ENCODE measurements around the gene FHIP2A.
"Not testable (repeated sequence)": the region's sequence is repeated elsewhere in the genome, so short reads cannot be mapped to it uniquely, and the experiment has no call there.

The FHIP2A gene, protein sequence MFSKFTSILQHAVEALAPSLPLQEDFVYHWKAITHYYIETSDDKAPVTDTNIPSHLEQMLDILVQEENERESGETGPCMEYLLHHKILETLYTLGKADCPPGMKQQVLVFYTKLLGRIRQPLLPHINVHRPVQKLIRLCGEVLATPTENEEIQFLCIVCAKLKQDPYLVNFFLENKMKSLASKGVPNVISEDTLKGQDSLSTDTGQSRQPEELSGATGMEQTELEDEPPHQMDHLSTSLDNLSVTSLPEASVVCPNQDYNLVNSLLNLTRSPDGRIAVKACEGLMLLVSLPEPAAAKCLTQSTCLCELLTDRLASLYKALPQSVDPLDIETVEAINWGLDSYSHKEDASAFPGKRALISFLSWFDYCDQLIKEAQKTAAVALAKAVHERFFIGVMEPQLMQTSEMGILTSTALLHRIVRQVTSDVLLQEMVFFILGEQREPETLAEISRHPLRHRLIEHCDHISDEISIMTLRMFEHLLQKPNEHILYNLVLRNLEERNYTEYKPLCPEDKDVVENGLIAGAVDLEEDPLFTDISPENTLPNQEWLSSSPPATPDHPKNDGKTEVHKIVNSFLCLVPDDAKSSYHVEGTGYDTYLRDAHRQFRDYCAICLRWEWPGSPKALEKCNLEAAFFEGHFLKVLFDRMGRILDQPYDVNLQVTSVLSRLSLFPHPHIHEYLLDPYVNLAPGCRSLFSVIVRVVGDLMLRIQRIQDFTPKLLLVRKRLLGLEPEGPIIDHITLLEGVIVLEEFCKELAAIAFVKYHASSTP

DNA sequence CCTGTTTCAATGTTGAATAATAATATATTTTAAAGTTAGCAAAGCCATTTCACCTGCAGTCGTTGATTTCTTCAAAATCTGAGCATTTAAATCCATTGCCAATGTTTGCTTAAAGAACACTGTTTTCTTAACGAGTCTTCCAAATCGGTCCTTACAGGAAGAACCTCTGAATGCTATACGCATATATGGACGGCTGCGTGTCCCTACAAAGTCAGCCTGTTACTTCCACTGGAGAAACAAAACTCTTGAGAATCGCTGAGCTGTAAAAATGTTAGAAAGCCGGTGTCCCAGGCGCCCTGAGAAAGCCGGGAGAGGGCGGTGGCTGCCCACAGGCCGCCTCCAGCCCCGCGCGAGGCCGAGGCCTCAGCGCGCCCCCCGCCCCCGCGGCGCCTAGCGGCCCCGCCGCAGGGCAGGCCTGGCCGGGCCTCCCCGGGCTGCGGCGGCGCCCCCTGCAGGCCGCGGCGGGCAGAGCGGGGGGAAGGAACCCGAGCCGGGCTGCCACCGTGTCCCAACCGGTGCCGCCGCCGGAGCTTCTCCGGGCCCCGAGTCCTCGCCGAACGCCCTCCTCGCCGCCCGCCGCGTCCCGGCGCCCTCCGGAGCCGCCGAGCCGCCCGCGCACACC, at the start of gene FHIP2A:
Gene FHIP2A, plus strand, starts transcription at position 488 of the 622 bp plus-strand sequence. CDS start 299 bp downstream, outside the sequence.
- ATAC-seq: peak; percentile 88
- Mint-ChIP-seq H3K4me1 (peaks cover 26% of the 10 kb centered on the region), H3K36me3 (peaks cover 12% of the 10 kb centered on the region), H3K9me3 (no peaks in the 10 kb centered on the region), H3K27ac (peak within 1 kb of the TSS; percentile 97), H3K4me3 (peak within 1 kb of the TSS; percentile 87)
- peak; percentile 93 to 95 for DNase-seq (ENCODE audit: low spot score in 2 of 2)

DNA sequence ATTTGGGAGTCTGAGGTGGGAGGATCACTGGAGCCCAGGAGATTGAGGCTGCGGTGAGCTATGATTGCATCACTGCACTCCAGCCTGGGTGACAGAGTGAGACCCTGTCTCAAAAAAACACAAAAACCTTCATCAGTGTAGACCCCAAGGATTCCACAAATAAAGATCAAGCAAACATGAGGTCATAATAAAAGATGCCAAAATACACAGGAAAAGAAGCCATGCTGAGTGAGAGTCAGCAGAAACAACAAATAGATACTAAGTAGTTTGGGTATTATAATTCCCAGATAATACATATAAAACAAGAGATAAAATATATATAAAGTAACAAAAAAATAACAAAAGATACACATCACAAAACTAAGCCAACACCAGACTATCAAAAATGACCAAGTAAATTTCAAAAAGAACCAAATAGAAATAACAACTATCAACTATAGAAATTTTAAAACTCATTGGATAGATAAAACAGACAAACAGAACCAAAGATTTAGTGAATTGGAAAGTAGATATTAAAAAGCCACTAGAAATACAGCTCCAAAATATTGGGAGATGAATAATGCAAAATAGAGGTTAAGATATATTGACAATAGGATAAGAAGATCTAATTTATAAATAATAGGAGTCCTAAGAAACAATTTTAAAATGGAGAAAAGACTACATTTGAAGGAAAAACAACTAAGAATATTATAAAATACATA, 48.9 kb upstream of the FHIP2A start:
- no peak overlapping the region for H3K27ac Mint-ChIP-seq
- peaks cover 5% of the 10 kb centered on the region for H3K4me1 Mint-ChIP-seq
- DNase-seq (ENCODE audit: low spot score in 2 of 2) (no peak), ATAC-seq (no peak)
- no peaks in the 10 kb centered on the region for H3K36me3 Mint-ChIP-seq
- no peak overlapping the region for H3K4me3 Mint-ChIP-seq
- no peaks in the 10 kb centered on the region for H3K9me3 Mint-ChIP-seq

DNA sequence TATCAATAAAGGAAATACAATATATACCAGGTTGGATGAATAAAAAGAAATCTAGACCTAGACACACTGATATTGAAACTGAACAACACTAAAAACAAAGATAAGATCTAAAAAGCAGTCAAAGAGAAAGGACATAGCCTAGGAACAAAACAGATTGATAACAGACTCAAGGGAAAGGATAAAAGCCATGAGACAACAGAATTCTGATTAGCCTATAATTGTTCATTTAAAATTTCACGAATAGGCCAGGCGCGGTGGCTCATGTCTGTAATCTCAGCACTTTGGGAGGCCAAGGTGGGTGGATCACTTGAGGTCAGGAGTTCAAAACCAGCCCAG, 48.4 kb upstream of the FHIP2A start:
- H3K27ac Mint-ChIP-seq: no peak overlapping the region
- DNase-seq (ENCODE audit: low spot score in 2 of 2): no peak

DNA sequence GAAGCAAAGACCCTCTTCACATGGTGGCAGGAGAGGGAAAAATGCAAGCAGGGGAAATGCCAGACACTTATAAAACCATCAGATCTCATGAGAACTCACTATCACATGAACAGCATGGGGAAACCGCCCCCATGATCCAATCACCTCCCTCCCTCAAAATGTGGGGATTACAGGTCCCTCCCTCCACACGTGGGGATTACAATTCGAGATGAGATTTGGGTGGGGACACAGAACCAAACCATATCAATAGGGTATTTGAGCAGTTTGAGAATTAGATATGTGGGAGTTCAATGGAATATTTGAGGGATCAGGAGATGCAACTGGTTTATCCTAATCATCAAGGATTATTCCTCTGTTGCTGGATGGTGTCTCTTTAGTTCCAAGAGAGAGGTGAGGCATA, 46.5 kb upstream of the FHIP2A start:
- not testable (repeated sequence) for H3K36me3 Mint-ChIP-seq; H3K9me3 Mint-ChIP-seq; H3K27ac Mint-ChIP-seq; H3K4me3 Mint-ChIP-seq; H3K4me1 Mint-ChIP-seq; DNase-seq (ENCODE audit: low spot score in 2 of 2); ATAC-seq

More for the DNA sequence above, 48.4 kb upstream of the FHIP2A start:
- no peaks in the 10 kb centered on the region for H3K9me3 Mint-ChIP-seq
- no peak overlapping the region for H3K4me3 Mint-ChIP-seq
- peak; percentile 54 for ATAC-seq
- peaks cover 5% of the 10 kb centered on the region for H3K4me1 Mint-ChIP-seq
- H3K36me3 Mint-ChIP-seq: no peaks in the 10 kb centered on the region

DNA sequence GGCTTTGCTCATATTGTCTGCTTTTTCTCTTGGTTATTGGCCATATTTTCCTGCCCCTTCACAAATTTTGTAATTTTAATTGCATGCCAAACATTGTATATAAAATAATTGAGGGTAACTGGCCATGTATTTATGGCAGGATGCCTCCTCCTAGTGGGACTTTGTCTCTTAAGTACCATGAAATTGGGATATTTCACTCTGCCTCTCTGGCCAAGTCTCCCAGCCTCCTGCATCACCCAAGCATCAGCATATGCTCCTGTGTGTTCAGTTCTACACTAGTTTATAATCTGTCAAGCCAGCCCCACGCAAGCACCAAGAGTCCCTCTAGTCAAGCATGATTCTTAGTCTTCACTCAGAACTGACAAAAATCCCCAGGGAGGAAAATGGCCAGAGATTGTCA, 44.2 kb upstream of the FHIP2A start:
- Mint-ChIP-seq H3K9me3 (no peaks in the 10 kb centered on the region), H3K27ac (no peak overlapping the region)
- ATAC-seq: no peak

DNA sequence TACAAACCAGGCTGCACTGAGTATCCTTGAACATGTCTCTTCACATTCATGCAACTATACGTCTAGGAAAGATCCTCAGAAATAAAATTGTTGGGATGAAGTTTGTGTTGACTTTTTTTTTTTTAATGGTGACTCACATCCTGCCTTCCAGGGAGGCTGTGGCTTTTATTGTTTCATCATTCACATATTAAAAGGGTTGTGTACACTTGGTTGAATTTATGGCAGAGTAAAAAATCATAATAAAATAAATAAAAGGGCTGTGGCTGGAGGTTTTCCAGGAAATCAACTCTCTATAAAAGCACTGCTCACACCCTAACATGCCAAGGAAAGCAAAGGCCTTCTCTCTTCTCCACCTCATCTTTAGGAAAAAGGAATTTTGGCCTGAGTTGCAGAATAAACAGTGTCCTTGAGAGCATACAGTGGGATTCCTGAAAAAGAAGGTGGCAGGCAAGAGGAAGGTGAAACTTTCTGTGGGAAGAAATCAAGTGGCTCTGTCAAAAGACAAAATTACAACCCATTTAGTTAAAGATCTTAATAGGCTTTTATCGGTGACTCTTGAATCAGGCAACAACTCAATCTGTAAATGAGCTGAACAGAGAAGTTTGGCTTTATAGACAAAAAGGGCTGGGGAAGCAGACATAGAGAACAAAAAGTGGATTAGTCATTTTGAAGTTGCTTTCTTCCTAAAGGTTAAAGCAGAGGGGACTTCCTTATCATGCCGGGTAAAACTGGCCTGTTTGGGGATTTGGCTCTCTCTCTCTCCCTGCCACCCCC, 41.6 kb upstream of the FHIP2A start:
- Mint-ChIP-seq H3K9me3 (no peaks in the 10 kb centered on the region), H3K4me1 (peaks cover 5% of the 10 kb centered on the region), H3K4me3 (no peak overlapping the region), H3K27ac (no peak overlapping the region), H3K36me3 (no peaks in the 10 kb centered on the region)
- ATAC-seq (no peak), DNase-seq (ENCODE audit: low spot score in 2 of 2) (no peak)

More for the DNA sequence above, 44.2 kb upstream of the FHIP2A start:
- H3K4me3 Mint-ChIP-seq: no peak overlapping the region
- peaks cover 5% of the 10 kb centered on the region for H3K4me1 Mint-ChIP-seq
- no peak for DNase-seq (ENCODE audit: low spot score in 2 of 2)
- H3K36me3 Mint-ChIP-seq: no peaks in the 10 kb centered on the region

DNA sequence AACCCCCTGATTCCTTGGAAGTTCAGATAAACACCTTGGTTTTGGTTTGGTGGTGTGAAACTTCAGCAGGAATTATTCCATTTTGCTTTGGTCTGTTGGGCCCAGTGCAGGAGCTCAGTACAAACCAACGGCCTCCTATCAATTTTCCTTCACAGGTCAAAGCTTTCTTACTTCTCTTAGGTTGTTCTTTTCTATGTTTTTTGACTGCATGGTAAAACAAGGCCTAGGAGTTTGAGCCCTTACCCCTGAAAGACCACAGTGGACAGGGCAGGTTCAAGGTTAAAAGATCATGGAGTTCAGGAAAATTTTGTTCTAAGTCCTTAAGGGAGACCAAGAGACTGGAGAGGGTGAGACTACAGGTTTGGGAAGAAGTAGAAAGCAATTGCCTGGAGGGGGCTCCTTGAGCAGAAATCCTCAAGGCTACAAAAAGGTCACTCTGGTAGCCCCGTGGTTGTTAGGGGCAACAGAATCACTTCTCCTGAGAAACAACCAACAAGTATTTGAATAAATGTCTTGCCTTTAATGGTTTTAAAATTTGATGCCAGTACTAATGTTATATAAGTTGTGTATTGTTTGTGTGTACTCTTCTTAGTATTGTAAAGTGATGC, 40.9 kb upstream of the FHIP2A start:
- Mint-ChIP-seq H3K4me1 (peaks cover 5% of the 10 kb centered on the region), H3K9me3 (no peaks in the 10 kb centered on the region), H3K27ac (no peak overlapping the region), H3K36me3 (no peaks in the 10 kb centered on the region), H3K4me3 (no peak overlapping the region)
- no peak for ATAC-seq
- no peak for DNase-seq (ENCODE audit: low spot score in 2 of 2)

DNA sequence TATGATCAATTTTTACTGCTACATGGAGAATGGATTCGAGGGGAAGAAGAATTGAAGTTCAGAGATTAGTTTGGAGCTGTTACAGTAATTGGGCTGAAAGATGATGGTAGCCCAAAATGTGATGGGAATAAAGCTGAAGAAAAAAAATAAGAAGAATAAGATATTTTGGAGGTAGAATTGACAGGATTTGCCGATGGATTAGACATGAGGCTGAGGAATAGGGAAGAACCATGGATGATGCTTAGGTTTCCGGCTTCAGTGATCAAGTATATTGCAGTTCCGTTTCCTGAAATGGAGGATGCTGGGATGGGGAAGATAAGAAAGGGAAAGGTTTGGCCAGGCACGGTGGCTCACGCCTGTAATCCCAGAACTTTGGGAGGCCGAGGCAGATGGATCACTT, 38.9 kb upstream of the FHIP2A start:
- no peak overlapping the region for H3K4me3 Mint-ChIP-seq
- no peaks in the 10 kb centered on the region for H3K36me3 Mint-ChIP-seq
- H3K27ac Mint-ChIP-seq: no peak overlapping the region
- DNase-seq (ENCODE audit: low spot score in 2 of 2): no peak
- no peaks in the 10 kb centered on the region for H3K9me3 Mint-ChIP-seq
- H3K4me1 Mint-ChIP-seq: peaks cover 5% of the 10 kb centered on the region
- ATAC-seq: no peak

DNA sequence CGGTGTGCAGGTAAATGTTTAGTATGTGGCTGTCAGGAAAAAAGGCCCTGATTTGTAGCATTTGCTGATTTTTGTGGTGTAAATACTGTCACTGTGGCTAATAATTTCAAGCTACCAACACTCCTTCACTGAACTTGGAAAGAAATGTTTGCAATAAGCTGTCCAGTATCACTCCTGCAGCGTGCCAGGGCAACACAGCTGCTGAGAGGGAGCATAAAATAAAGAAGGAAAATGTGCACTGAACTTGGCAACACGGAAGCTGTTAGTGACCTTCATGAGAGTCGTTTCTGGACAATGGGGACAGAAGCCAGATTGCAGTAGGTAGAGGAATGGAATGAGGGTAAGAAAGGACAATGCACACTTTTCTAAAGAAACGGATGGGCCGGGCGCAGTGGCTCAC, 37.9 kb upstream of the FHIP2A start:
- ATAC-seq (no peak), DNase-seq (ENCODE audit: low spot score in 2 of 2) (no peak)
- Mint-ChIP-seq H3K4me1 (peaks cover 5% of the 10 kb centered on the region), H3K36me3 (no peaks in the 10 kb centered on the region), H3K4me3 (no peak overlapping the region), H3K27ac (no peak overlapping the region), H3K9me3 (no peaks in the 10 kb centered on the region)

DNA sequence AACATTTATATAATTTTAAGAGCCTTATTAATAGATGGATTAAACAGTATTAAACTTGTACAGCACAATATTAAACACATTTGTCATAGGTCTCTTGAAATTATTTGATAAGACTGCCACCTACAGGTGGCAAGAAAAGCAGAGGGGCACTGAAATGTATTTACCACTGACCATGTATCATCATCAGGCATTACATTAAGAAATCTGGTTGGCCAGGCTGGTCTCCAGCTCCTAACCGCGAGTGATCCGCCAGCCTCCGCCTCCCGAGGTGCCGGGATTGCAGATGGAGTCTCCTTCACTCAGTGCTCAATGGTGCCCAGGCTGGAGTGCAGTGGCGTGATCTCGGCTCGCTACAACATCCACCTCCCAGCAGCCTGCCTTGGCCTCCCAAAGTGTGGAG, 35.1 kb upstream of the FHIP2A start:
- peak; percentile 73 for ATAC-seq
- not testable (repeated sequence) for H3K4me1 Mint-ChIP-seq; DNase-seq (ENCODE audit: low spot score in 2 of 2); H3K27ac Mint-ChIP-seq; H3K9me3 Mint-ChIP-seq; H3K4me3 Mint-ChIP-seq; H3K36me3 Mint-ChIP-seq

DNA sequence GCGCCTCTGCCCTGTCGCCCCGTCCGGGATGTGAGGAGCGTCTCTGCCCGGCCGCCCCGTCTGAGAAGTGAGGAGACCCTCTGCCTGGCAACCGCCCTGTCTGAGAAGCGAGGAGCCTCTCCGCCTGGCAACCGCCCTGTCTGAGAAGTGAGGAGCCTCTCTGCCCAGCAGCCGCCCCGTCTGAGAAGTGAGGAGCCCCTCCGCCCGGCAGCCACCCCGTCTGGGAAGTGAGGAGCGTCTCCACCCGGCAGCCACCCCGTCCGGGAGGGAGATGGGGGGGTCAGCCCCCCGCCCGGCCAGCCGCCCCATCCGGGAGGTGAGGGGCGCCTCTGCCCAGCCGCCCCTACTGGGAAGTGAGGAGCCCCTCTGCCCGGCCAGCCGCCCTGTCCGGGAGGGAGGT, 34.4 kb upstream of the FHIP2A start:
- ATAC-seq; DNase-seq (ENCODE audit: low spot score in 2 of 2); H3K4me1 Mint-ChIP-seq; H3K9me3 Mint-ChIP-seq; H3K27ac Mint-ChIP-seq; H3K4me3 Mint-ChIP-seq; H3K36me3 Mint-ChIP-seq: not testable (repeated sequence)

DNA sequence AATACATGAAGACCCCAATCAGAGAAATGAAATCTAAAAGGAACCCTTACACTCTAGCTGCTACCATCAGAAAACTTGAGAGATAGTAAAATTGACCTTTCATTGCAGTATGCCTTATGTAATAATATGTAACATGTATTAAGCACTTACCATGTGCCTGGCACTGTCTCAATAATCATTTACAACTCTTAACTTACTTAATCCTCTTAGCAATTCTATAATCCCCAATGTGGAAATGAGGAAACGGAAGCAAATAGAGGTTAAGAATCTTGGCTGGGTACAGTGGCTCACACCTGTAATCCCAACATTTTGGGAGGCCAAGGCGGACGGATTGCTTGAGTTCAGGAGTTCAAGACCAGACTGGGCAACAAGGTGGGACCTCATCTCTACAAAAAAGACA, 29.8 kb upstream of the FHIP2A start:
- no peaks in the 10 kb centered on the region for H3K9me3 Mint-ChIP-seq
- H3K36me3 Mint-ChIP-seq: no peaks in the 10 kb centered on the region
- H3K4me1 Mint-ChIP-seq: no peaks in the 10 kb centered on the region
- no peak overlapping the region for H3K27ac Mint-ChIP-seq
- ATAC-seq (no peak), DNase-seq (ENCODE audit: low spot score in 2 of 2) (no peak)
- no peak overlapping the region for H3K4me3 Mint-ChIP-seq

DNA sequence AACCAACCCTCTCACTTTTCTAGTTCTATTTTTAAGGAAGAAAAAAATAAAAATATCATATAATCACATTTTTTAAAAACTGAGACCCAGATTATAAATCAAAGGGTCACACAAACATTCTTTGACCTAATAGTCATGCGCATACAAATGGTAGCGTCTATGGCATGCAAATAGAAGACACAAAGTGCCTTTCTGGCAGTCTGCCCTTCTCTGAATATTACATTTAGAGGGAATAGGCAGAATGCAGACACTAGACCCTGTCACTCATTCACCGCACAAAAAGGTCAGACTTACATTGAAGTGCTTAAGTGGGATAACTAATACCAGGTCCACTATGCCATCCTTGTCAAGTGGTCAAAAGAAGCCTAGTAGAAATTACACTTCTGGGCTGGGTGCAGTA, 26.5 kb upstream of the FHIP2A start:
- ATAC-seq (no peak), DNase-seq (ENCODE audit: low spot score in 2 of 2) (no peak)
- Mint-ChIP-seq H3K36me3 (no peaks in the 10 kb centered on the region), H3K4me3 (no peak overlapping the region), H3K27ac (no peak overlapping the region), H3K4me1 (no peaks in the 10 kb centered on the region), H3K9me3 (peaks cover 2% of the 10 kb centered on the region)

DNA sequence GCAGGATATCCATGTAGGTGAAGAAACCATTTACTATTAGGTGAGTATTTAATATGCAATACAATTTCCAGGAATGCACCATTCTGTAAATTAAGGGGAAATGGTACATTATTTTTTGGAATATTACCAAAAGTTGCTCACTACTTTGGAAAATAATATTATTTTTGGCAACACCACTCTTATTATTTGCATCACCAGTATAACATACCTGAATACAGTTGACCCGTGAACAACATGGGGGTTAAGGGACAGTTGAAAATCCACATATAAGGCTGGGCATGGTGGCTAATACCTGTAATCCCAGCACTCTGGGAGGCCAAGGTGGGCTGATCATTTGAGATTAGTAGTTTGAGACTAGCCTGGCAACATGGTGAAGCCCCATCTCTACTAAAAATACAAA, 21.2 kb upstream of the FHIP2A start:
- ATAC-seq (no peak), DNase-seq (ENCODE audit: low spot score in 2 of 2) (no peak)
- Mint-ChIP-seq H3K4me3 (peak overlapping the region; percentile 23), H3K36me3 (no peaks in the 10 kb centered on the region), H3K9me3 (peaks cover 2% of the 10 kb centered on the region), H3K27ac (peak overlapping the region; percentile 46), H3K4me1 (peaks cover 22% of the 10 kb centered on the region)

Data from stimulated activated effector memory CD8-positive, alpha-beta T cell treated with anti-CD3 and anti-CD28 coated beads, Interleukin-12 subunit alpha, Interleukin-12 subunit beta, amount 100 ng/mL, for 72 hours (primary cell).